A549 (cell line): Measurements from ENCODE around the gene GIPR. TPM values are rescaled to one million over a fixed set of nuclear protein-coding genes. Genes with fewer than 3 reads are reported as not detected.

Experiments
- ATAC-seq, 2 experiments: fragments of 200-7000 bp in 1 of 2; fragments of >200 bp in 1 of 2; cut with Nextera tagmentation in 1 of 2; cut with Tn5 transposase in 1 of 2; 3 replicates each; pipeline versions ENCODE4 v1.8.0 to v1.9.1; 2018 to 2020; ENCODE audit warnings: mild to moderate bottlenecking in 1 of 2, moderate library complexity in 1 of 2
- CTCF ChIA-PET: fragments of 300-600 bp; sonication (Branson Sonifier 250); formaldehyde crosslinking; extraction: SDS; loops from one replicate; lab custom pipeline; 2021; ENCODE audit warnings: antibody characterized with exemption, inconsistent platforms; lab: Yijun Ruan, JAX
- POLR2A ChIA-PET: fragments of 350-600 bp; formaldehyde crosslinking; extraction: SDS; loops from one replicate; lab custom pipeline; 2021; ENCODE audit warnings: antibody characterized with exemption, inconsistent platforms; lab: Yijun Ruan, JAX
- DNase-seq, 2 experiments: peaks; one replicate each; pipeline versions ENCODE4 v3.0.0 to v3.0.0-alpha.2; 2011 to 2016; ENCODE audit warnings: low read depth in 1 of 2, low spot score in 1 of 2
- FAIRE-seq: peaks from 2 replicates; lab custom pipeline; 2011; peaks lifted over from hg19 to GRCh38; lab: Jason Lieb, UNC
- H3K27ac ChIP-seq, 2 experiments: fragments of >200 bp; sonication (Bioruptor Twin); formaldehyde crosslinking; 3 replicates each; pipeline ENCODE4 v1.5.1; 2016 to 2017
- H3K4me1 ChIP-seq: fragments of >200 bp; sonication (Bioruptor Twin); formaldehyde crosslinking; 3 replicates; pipeline ENCODE4 v1.6.1; 2016
- H3K4me2 ChIP-seq: fragments of >200 bp; sonication (Bioruptor Twin); formaldehyde crosslinking; 3 replicates; pipeline ENCODE4 v1.6.1; 2016
- H3K4me3 ChIP-seq: fragments of >200 bp; sonication (Bioruptor Twin); formaldehyde crosslinking; 3 replicates; pipeline ENCODE4 v1.5.1; 2016
- H3K9me3 ChIP-seq: fragments of >200 bp; sonication (Bioruptor Twin); formaldehyde crosslinking; 3 replicates; pipeline ENCODE4 v1.6.1; 2016
- ATOH8 ChIP-seq: fragments of 250-450 bp; sonication (Bioruptor Pico); IDR thresholded peaks from 2 replicates; pipeline ENCODE4 v1.5.0; 2020; ENCODE audit warnings: low read depth, mild to moderate bottlenecking, moderate library complexity
- CBX8 ChIP-seq: fragments of 200-600 bp; sonication (generic); IDR thresholded peaks from 2 replicates; pipeline ENCODE4 v1.6.1; 2016
- CEBPB ChIP-seq, 2 experiments: fragments of >200 bp in 1 of 2; sonication (Bioruptor Twin) in 1 of 2; formaldehyde crosslinking in 1 of 2; IDR thresholded peaks; 2 replicates each; pipeline ENCODE4 v1.6.1; 2012 to 2016
- CTCF ChIP-seq: fragments of >200 bp; sonication (Bioruptor Twin); formaldehyde crosslinking; IDR thresholded peaks from 3 replicates; pipeline ENCODE4 v1.5.1; 2016
- EHF ChIP-seq: fragments of 250-450 bp; sonication (Bioruptor Pico); IDR thresholded peaks from 2 replicates; pipeline ENCODE4 v1.5.0; 2020; ENCODE audit warnings: mild to moderate bottlenecking
- EHMT2 ChIP-seq: fragments of 200-600 bp; sonication (generic); IDR thresholded peaks from 2 replicates; pipeline ENCODE4 v1.6.1; 2016; ENCODE audit warnings: antibody characterized with exemption, low read depth, mild to moderate bottlenecking, moderate library complexity
- FOSB ChIP-seq: fragments of 250-450 bp; sonication (Bioruptor Pico); IDR thresholded peaks from 2 replicates; pipeline ENCODE4 v1.5.0; 2020; ENCODE audit warnings: mild to moderate bottlenecking, moderate library complexity
- FOXS1 ChIP-seq: fragments of 250-450 bp; sonication (Bioruptor Pico); IDR thresholded peaks from 2 replicates; pipeline ENCODE4 v1.5.0; 2020; ENCODE audit warnings: mild to moderate bottlenecking, moderate library complexity
- HOXA7 ChIP-seq: fragments of 250-450 bp; sonication (Bioruptor Pico); IDR thresholded peaks from 2 replicates; pipeline ENCODE4 v1.5.0; 2020; ENCODE audit warnings: mild to moderate bottlenecking, moderate library complexity
- HOXB13 ChIP-seq: fragments of 250-450 bp; sonication (Bioruptor Pico); IDR thresholded peaks from 2 replicates; pipeline ENCODE4 v1.5.0; 2020; ENCODE audit warnings: low read depth, mild to moderate bottlenecking, moderate library complexity
- JUNB ChIP-seq: fragments of >200 bp; sonication (Bioruptor Twin); formaldehyde crosslinking; IDR thresholded peaks from 2 replicates; pipeline ENCODE4 v1.6.1; 2016
- NFE2L2 ChIP-seq: fragments of 150-350 bp; conservative IDR thresholded peaks from 2 replicates; pipeline ENCODE4 v1.6.1; 2014; ENCODE audit warnings: low read length
- NPAS2 ChIP-seq: fragments of 250-450 bp; sonication (Bioruptor Pico); IDR thresholded peaks from 2 replicates; pipeline ENCODE4 v1.8.0; 2022; ENCODE audit warnings: mild to moderate bottlenecking, moderate library complexity, borderline replicate concordance
- PBX3 ChIP-seq: IDR thresholded peaks from 2 replicates; pipeline ENCODE4 v1.6.1; 2012
- POLR2A ChIP-seq: IDR thresholded peaks from 2 replicates; pipeline ENCODE4 v1.6.1; 2012; ENCODE audit warnings: mild to moderate bottlenecking, low read length
- RCOR1 ChIP-seq: fragments of 150-350 bp; IDR thresholded peaks from 2 replicates; pipeline ENCODE4 v1.6.1; 2014; ENCODE audit warnings: antibody characterized with exemption, low read length, low read depth
- RNF2 ChIP-seq: fragments of 200-600 bp; sonication (generic); IDR thresholded peaks from 2 replicates; pipeline ENCODE4 v1.6.1; 2016; ENCODE audit warnings: low read depth, mild to moderate bottlenecking, antibody characterized with exemption, moderate library complexity, borderline replicate concordance
- SMC3 ChIP-seq: fragments of >200 bp; sonication (Bioruptor Twin); formaldehyde crosslinking; IDR thresholded peaks from 3 replicates; pipeline ENCODE4 v1.6.1; 2018; ENCODE audit warnings: inconsistent platforms
- ZNF302 ChIP-seq: fragments of 250-450 bp; sonication (Bioruptor Pico); IDR thresholded peaks from 2 replicates; pipeline ENCODE4 v1.9.0; 2021; ENCODE audit warnings: inconsistent platforms, mild to moderate bottlenecking, moderate library complexity
- WGBS: methylation state at CpG from one replicate; pipeline ENCODE4 v1.1.6; 2017; ENCODE audit errors: missing lambda C conversion rate; 5-methylcytosine and 5-hydroxymethylcytosine counted together
- polyA plus RNA-seq, 4 experiments: library from polyadenylated mRNA; depleted of rRNA in 3 of 4; stranded (reverse); fragments of >200 nt; fragmentation: RNase III in 1 of 4; extraction: RNeasy Plus Mini Kit Qiagen cat#74134 plus additional on column Dnase treatment in 1 of 4; gene quantifications; 2 replicates in 3 of 4; 3 replicates in 1 of 4; pipeline ENCODE4 v1.2.3, GENCODE V29; 2011 to 2017
- TF ChIP-seq, protein P1 (sequence below): fragments of 150-350 bp; IDR thresholded peaks from 2 replicates; pipeline ENCODE4 v1.6.1; 2014; ENCODE audit warnings: low read depth, mild to moderate bottlenecking, low read length

The GIPR gene
- polyA plus RNA-seq, 2 of the 4 experiments (the other 2 are of a cell fraction): 1.2 to 1.4 TPM

DNA sequence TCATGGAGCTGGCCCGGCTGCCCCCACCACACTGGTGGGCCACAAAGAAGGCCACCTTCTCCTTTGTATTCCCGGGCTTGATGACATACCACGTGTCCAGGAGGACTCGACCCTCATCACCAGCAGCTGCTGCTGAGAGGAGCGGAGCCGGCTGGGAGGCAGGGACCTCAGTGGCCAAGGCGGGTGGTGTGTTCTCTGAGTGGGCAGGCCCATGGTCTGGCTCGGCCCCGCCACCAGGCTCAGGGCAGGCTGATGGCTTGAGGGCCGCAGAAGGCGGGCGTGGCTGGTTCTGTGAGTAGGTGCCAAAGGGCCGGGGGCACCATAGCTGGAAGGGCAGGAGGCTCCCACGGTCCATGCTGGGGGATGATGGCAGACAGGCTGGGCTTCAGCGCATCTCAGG is 45.1 kb downstream of the GIPR start:
- ATAC-seq (no peak), DNase-seq (no peak), FAIRE-seq (no peak)
- H3K27ac ChIP-seq: no peak overlapping the region
- no peak overlapping the region for H3K4me3 ChIP-seq
- WGBS: 92% methylated on average over 11 of the region's 15 CpGs
- no peak overlapping the region for H3K4me2 ChIP-seq
- TF ChIP-seq RNF2 (no peak), HOXA7 (CRISPR knock-in tag) (no peak), FOXS1 (CRISPR knock-in tag) (no peak), FOSB (CRISPR knock-in tag) (no peak), CBX8 (no peak), NPAS2 (CRISPR knock-in tag) (no peak), CTCF (no peak), NFE2L2 (no peak), RCOR1 (no peak), ZNF302 (CRISPR knock-in tag) (no peak), POLR2A (no peak), EHMT2 (no peak), EHF (CRISPR knock-in tag) (no peak), JUNB (no peak), SMC3 (no peak), ATOH8 (CRISPR knock-in tag) (no peak), CEBPB (IDR thresholded peaks at IDR 0.05) (no peak), PBX3 (no peak)
- TF ChIP-seq, protein P1, sequence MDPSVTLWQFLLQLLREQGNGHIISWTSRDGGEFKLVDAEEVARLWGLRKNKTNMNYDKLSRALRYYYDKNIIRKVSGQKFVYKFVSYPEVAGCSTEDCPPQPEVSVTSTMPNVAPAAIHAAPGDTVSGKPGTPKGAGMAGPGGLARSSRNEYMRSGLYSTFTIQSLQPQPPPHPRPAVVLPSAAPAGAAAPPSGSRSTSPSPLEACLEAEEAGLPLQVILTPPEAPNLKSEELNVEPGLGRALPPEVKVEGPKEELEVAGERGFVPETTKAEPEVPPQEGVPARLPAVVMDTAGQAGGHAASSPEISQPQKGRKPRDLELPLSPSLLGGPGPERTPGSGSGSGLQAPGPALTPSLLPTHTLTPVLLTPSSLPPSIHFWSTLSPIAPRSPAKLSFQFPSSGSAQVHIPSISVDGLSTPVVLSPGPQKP: no peak
- ChIA-PET POLR2A (interaction anchor here (1.4 kb wide), 1 partner anchor 9 kb away, joined by 3 read pairs; no protein-coding TSS in a partner anchor), CTCF (interaction anchor here (0.8 to 12.7 kb wide), 7 partner anchors 13 to 57 kb away, joined by 3 to 160 read pairs (median 4); partner anchors contain the start of genes QPCTL, SIX5 and SNRPD2)
- peaks cover 21% of the 10 kb centered on the region for H3K4me1 ChIP-seq
- H3K9me3 ChIP-seq: no peaks in the 10 kb centered on the region

GRCh38 chr19:45715139-45715538 is 47.1 kb downstream of the GIPR start:
- Histone ChIP-seq H3K4me2 (peak overlapping the region; percentile 84; the same call in 2 of the 3 replicates), H3K27ac (peak overlapping the region in 1 of 2 experiments; percentile 14; a peak in 2 of 6 replicates), H3K9me3 (no peaks in the 10 kb centered on the region), H3K4me1 (peaks cover 34% of the 10 kb centered on the region), H3K4me3 (no peak overlapping the region)
- no peak for DNase-seq
- CTCF ChIA-PET: interaction anchor here (0.9 to 12.7 kb wide), 9 partner anchors 8 to 158 kb away, joined by 3 to 160 read pairs (median 7); partner anchors contain the start of genes QPCTL, SIX5 and SNRPD2
- POLR2A ChIA-PET: interaction anchor here (1.2 kb wide), 1 partner anchor 54 kb away, joined by 4 read pairs; the partner anchor contains the start of gene SIX5
- 82% methylated on average over 3 of the region's 3 CpGs for WGBS
- ATAC-seq: no peak
- TF ChIP-seq CBX8 (no peak), HOXB13 (CRISPR knock-in tag) (0 out of 2 replicates have a peak, but pooled peaks have one; percentile 44)
- FAIRE-seq: no peak
